Frontal cortex (tissue), 4 donors: ENCODE measurements around the gene LDAH. TPM values are rescaled to one million over a fixed set of nuclear protein-coding genes. Genes with fewer than 3 reads are reported as not detected.
"Not testable (repeated sequence)": the region's sequence is repeated elsewhere in the genome, so short reads cannot be mapped to it uniquely, and the experiment has no call there.

Source experiments
- DNase-seq, 2 donors: peaks; one replicate each; pipeline ENCODE4 v3.0.0; 2012; ENCODE audit warnings: low spot score in 2 of 2
- FAIRE-seq: peaks from 2 replicates; lab custom pipeline; 2012; peaks lifted over from hg19 to GRCh38; lab: Jason Lieb, UNC
- total RNA-seq: library from RNA; depleted of rRNA; stranded (reverse); fragments of >200 nt; gene quantifications from one replicate; pipeline ENCODE4 v1.2.3, GENCODE V29; 2014
- donor health status: control.
- donor health status: control.
- donor health status: control.

The LDAH gene
- total RNA-seq, 1 donor from 2014 or later = 17.1 TPM

GRCh38 chr2:20725782-20726181, 97.1 kb downstream of the LDAH start:
- DNase-seq (no peak), FAIRE-seq (no peak)

DNA sequence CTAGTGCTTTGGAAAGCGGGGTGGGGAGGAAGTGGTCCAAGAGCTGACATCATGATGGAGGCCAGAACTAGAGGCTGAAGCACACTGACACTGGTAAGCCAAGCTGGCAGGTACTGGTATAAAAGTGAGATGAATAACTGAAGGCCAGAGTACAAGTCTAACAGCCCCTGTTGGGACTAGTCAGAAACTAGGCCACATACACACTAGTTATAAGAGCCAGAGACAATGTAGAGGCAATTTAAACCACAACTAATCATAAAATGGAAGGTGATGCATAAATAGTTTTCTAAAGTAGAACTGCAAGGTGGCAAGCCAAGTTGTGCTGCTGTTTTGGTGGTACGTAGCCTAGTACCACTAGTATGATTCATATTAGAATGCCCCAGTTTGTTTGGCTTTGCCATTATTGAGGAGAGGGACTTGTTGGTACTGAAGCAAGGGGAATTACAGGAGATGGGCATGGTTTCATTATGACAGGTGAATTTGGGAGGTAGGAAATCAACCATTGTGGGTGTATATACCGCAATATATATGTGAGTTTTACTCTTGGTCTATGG, 98.3 kb downstream of the LDAH start:
- FAIRE-seq (no peak), DNase-seq (no peak)

DNA sequence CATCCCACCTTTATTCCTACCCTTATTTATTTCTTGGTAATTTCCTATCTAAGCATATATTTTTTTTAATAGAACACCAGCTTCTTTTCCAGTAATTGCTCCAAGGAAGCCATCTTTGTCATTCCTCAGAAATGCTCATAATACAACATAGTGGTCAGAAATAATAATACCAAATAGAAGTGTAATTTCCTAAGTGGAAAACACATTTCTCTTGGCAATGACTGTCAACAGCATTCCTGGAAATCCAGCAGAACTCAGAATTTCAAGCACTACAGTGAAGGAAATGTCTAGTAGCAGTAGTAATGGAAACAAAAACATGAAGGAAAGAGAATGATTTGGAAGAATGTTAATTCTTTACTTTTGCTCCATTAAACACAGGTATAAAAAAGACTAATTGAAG, 99.4 kb downstream of the LDAH start:
- no peak for FAIRE-seq
- no peak for DNase-seq

- DNase-seq (no peak), FAIRE-seq (no peak)
Measured at GRCh38 chr2:20722592-20723240, 100.2 kb downstream of the LDAH start.

DNA sequence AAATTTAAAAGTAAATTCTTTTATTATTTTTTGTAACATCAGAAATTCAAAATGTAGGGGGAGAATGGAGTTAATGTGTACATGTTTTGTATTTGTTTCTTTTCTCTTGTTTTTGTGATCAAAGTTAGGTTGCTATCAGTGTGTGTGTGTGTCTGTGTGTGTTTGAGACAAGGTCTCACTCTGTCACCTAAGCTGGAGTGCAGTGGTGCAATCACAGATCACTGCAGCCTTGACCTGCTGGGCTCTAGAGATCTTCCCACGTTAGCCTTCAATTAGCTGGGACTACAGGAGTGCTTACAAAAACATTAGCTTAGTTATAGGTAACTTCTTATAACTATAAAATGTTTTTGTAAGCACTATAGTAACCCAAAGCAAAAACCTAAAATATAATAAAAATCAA, 105.3 kb downstream of the LDAH start:
- DNase-seq = no peak
- FAIRE-seq = no peak

GRCh38 chr2:20716164-20716563, 106.7 kb downstream of the LDAH start:
- FAIRE-seq, DNase-seq: not testable (repeated sequence)

- FAIRE-seq, DNase-seq: not testable (repeated sequence)
Measured at GRCh38 chr2:20714412-20714811, 108.5 kb downstream of the LDAH start.

GRCh38 chr2:20713585-20713984, 109.3 kb downstream of the LDAH start:
- DNase-seq, FAIRE-seq: not testable (repeated sequence)

GRCh38 chr2:20711641-20712040, 111.3 kb downstream of the LDAH start:
- FAIRE-seq, DNase-seq: not testable (repeated sequence)

DNA sequence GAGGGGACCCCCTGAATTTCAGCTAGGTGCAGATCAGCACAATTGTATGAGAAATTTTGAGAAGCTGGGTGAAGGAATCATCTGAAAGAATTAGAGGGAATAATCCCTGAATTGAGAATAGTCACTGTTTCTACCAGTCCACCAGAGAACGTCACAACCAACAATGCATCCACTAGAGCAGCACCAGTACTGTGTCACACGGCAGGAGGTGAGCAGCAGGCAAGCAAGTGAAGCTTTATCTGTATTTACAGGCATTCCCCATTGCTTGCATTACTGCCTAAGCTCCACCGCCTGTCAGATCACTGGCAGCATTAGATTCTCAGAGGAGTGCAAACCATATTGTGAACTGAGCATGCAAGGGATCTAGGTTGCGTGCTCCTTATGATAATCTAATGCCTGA, 115.3 kb downstream of the LDAH start:
- DNase-seq (no peak), FAIRE-seq (no peak)

DNA sequence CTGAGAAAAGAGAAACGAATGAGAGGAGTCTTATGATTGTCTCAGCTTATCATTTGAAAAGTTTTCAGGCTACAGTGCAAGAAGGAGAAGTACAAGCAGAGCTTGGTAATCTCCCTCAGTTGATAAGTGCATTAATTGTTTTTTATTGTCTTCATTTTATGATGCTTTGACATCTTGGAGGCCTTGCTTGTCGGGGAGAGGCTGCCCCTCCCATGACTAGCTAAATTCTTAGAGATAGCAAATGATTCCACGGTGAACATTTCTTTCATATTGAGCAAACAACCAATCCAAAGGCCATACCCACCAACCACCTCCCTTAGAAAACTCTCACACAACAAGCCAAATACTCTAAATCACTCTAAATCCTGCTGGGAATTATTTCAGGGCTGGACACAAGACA, 116.1 kb downstream of the LDAH start:
- DNase-seq (no peak), FAIRE-seq (no peak)

GRCh38 chr2:20706217-20706616, 116.7 kb downstream of the LDAH start:
- DNase-seq (no peak), FAIRE-seq (no peak)

DNA sequence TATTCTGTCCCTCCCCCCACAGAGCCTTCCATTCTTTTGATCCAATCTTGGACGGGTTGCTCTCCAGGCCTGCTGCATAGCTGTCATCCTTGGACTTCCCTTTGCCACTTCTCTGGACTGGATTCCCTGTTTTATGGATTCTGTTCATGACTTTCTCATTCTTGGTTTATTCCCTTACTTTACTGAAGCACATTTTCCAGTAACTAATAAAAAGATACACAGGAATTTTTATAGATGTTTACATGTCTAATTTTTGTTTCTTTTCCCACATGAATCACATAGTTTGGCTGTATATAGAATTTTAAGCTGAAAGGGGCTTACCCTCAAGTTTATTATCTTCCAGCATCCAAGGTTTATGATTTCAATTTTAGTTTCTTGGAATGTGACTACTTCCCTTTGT, 118.0 kb downstream of the LDAH start:
- FAIRE-seq = no peak

GRCh38 chr2:20702563-20702962, 120.3 kb downstream of the LDAH start:
- DNase-seq = no peak
- no peak for FAIRE-seq

More for the DNA sequence above, 118.0 kb downstream of the LDAH start:
- DNase-seq = no peak

DNA sequence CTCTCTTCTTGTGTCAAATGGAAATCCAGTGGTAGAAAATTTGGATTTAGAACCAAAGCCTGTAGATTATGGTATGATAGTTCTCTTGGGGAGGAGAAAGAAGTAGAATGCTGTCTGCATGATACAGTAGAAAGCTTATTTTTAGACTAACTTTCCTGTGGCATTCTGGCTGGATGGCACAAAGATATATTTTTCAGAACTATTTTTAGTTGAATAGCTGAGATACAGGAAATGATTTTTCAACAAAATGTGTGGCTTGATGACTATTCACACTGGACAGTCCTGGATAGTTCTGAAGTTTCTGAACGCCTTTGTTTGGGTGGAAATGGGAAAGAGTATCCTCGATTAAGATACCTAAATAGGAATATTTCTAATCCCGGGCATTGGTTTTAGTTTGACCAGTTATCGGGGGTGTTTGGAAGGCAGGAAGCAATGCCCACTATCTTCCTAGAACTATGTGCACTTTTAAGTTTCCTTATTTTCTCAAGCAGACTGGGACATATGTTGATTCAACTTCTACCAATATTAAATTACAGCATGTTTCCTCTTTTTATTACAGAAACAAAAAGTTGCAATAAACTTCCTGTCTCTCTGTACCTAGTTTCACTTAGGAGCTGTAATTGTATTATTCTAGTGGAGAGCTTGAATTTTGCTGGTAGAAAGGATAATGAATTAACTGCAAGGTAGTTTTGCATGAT, 123.8 kb downstream of the LDAH start:
- DNase-seq (no peak), FAIRE-seq (no peak)

- peak; percentile 6 for FAIRE-seq
- no peak for DNase-seq
Measured at GRCh38 chr2:20697322-20697934, 125.5 kb downstream of the LDAH start.

GRCh38 chr2:20696366-20696765, 126.5 kb downstream of the LDAH start:
- no peak for DNase-seq
- FAIRE-seq = no peak

- no peak for DNase-seq
- no peak for FAIRE-seq
Measured at GRCh38 chr2:20693317-20693716, 129.6 kb downstream of the LDAH start.

- no peak for DNase-seq
- FAIRE-seq = no peak
Measured at GRCh38 chr2:20692081-20692480, 130.8 kb downstream of the LDAH start.

- FAIRE-seq = no peak
Measured at GRCh38 chr2:20691076-20691734, 131.7 kb downstream of the LDAH start.

More at GRCh38 chr2:20691076-20691734, 131.7 kb downstream of the LDAH start:
- no peak for DNase-seq
